HG02678 (cell line): Measurements from ENCODE around the gene METTL4.
A peak's percentile ranks its signal among the peaks of the same experiment; 100 is the strongest.

Source experiments
- ATAC-seq: cut with Tn5 transposase; IDR thresholded peaks from one replicate; pipeline ENCODE4 v1.9.1; 2021; ENCODE audit warnings: mild to moderate bottlenecking, moderate library complexity; ENCODE audit not compliant: unreplicated experiment

The METTL4 gene

DNA sequence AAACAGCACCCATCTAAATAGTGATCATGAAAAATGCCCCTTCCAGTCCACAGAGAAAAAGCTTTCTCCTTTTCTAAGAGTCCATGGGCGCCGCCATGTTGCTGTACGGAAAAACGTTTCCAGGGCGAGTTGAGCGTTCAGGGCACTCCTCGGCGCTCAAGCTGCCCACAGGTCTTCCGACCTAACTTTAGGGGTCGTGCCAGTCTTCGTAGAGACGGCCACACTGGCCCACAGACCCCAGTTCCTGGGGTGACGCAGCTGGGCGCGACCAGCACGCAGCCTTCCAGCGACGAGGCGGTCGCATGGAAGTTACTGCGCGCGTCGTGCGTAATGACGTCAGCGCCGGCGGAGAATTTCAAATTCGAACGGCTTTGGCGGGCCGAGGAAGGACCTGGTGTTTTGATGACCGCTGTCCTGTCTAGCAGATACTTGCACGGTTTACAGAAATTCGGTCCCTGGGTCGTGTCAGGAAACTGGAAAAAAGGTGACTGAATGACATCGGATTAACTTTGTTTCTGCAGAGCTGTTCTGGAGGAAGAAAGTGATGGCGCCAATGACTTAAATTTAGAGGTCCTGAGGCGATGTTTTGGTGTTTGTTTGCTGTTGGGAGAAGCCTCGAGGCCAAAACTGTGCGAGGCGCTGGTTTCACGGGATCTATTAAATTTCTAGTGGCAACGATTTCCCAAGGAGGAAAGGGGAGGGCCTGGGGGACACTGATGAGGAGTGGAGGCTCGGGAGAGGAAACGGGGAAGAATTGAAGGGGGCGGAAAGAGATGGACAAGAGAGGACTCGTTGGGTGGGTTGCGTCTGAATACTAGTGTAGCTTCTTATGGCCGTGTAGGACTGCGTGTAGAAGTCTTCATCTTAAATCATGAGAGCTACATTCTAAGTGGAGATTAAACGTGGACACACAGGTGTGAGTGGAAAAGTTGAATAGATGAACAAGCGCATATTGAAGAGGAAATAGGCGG is at the start of gene METTL4, which contains the start of gene NDC80:
TSS of gene METTL4 (minus strand) at position 306 of the 971 bp plus-strand sequence. CDS start 4,289 bp downstream, outside the sequence.
TSS of gene NDC80 (plus strand) at position 358 of the 971 bp plus-strand sequence. CDS start 1,429 bp downstream, outside the sequence.
- peak; percentile 77 for ATAC-seq

GRCh38 chr18:2618009-2618408 is 46.7 kb upstream of the METTL4 start:
- ATAC-seq: no peak

DNA sequence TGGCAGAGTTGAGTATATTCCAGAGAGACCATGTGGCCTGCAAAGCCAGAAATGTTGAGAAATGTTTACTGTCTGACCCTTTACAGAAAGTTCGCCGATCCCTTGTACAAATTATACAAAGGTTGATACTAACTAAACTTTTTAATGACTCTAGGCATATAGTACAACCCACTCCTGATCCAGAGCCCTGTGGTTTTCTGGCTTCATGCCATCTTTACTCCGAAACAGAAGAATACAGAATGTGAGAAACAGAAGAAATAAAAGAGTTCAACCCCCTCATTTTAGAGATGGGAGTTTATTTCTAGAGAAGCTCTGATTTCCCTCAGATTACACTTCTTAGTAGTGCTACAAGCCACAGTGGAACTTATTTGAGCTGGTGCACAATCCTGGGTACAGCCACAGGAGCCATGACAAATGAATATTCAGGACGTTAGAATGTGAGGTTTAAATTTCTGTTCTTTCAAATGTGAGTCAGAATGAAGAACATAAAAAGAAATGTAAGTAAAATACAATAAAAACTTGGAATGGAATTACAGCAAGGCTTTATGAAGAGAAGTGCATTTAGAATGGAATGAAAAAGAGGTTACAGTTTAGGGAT is 46.2 kb upstream of the METTL4 start:
- ATAC-seq: no peak

- no peak for ATAC-seq
Observed at GRCh38 chr18:2612996-2613395, 41.7 kb upstream of the METTL4 start.

DNA sequence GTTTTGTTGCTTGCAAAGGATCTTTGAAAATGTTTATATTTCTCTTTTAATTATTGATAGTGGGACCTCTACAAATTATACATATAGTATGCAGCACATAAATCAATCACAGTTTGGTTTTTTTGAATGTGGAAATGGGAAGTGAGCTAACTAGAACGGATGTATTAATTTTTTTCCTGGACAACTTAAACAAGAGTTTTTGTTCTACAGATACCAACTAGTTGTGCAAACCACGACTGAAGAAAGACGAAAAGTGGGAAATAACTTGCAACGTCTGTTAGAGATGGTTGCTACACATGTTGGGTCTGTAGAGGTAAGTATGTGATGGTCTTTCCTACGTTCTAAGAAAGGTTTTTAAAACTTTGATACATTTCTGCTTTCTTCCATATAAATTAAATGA is 39.2 kb upstream of the METTL4 start:
- no peak for ATAC-seq

- no peak for ATAC-seq
Observed at GRCh38 chr18:2609604-2610003, 38.3 kb upstream of the METTL4 start.

- ATAC-seq: no peak
Observed at GRCh38 chr18:2606335-2606734, 35.0 kb upstream of the METTL4 start.

- ATAC-seq: no peak
Observed at GRCh38 chr18:2602844-2603243, 31.5 kb upstream of the METTL4 start.

DNA sequence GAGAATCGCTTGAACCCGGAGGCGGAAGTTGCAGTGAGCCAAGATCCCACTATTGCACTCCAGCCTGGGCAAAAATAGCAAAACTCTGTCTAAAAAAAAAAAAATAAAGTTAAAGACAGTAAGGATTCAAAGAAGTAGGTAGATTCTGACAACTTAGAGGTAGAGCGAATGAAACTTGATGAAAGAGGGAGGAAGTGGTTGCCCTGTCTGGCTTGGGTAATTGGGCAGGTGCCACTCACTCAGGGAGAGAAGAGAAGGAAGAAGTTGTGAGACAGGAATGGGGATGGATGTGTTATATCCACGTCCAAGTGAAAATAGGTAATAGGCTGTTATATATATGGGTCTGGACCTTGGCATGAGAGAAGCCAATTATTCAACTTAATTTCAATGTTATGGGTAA is 26.3 kb upstream of the METTL4 start:
- ATAC-seq: no peak

DNA sequence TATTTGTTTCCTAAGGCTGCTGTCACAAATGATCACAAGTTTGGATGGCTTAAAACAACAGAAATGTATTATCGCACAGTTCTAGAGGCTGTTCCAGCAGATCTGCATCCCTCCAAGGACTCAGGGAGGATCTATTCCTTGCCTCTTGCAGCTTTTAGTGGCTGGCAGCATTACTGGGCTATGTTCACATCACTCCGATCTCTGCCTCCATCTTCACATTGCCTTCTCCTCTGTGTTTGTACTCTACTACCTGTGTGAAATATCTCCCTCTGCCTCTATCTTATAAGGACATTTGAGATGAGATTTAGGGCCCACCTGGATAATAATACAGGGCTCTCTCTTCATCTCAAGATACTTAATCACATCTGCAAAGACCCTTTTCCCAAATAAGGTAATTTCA is 19.0 kb upstream of the METTL4 start:
- ATAC-seq: no peak

DNA sequence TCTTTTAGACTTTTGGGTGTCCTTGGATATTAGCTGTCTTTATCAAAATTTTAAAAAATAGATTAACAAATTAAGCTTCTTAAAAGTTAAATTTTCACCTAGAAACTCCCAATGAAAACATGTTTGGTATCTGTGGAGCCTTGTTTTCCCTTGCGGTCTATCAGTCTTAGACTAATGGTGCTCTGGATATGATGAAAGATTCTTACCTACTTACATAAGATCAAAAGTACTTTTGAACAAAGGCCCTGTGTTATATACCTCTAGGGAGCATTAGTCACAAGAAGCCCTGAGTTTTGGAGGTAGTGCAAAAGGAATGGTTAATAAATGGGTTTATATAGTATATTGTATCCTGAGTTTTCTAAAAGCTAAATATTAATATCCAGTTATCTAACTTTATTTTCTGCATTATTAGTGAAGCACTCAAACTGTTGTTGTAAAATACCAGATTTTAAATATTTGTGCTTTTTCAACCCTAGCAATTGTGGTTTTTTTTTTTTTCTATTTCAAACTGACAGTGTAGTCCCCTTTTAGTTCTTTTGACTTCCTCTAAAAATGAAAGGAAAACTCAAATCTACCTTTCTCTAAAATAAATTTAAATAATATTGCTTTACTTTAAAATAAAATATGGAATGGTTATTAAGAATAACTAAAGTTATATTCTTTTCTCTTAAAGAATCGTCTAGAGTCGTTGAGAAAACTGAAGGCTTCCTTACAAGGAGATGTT is 18.2 kb upstream of the METTL4 start:
- no peak for ATAC-seq

- ATAC-seq: no peak
Observed at GRCh38 chr18:2588666-2589344, 17.5 kb upstream of the METTL4 start.

DNA sequence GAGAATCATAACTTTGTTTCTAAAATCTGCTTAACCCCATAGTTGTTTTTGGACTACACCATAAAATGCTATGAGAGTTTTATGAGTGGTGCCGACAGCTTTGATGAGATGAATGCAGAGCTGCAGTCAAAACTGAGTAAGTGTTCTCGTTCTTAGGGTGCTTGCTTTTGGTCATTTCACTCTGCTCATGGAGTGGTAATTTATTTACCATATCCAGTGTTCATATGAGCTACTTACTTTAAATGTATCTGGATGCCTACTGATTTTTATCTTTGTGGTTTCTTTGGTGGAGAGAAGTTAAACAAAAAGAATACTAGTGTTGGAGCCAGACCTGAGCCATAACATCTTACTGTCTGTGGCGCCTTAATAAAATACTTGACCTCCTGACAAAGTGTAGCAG is 16.5 kb upstream of the METTL4 start:
- no peak for ATAC-seq

DNA sequence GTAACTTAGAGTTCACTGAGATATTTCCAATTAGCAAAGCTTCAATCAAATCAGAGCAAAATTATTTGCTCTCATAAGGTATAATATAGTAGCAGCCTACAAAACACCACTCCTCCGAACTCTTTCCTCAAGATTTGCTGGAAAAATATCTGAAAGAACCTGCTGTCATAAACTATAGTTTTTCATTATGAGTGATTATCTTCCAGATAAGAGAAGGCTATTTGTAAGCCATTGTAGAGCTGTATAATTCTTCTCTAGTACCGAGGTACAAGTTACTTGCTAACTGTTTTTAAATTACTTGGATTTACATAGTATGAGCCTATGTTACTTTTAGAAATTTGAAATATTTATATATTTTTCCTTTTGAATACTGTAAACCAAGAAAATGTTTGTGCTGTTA is 2.1 kb upstream of the METTL4 start:
- no peak for ATAC-seq

DNA sequence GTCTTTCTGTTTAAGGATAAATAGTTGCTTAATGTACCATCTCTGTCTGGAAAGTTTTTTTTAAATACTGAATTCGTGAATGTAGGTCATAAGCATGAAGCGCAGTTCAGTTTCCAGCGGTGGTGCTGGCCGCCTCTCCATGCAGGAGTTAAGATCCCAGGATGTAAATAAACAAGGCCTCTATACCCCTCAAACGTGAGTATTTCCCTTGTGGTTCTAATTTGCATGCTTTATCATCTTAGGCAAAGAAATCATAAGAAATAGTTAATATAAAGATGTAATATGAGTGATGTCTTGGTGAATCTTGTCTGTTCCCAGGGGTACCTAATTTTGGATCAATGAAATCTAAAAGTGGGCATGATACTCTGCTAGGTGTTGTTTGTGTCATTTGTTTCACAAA is 1.6 kb upstream of the METTL4 start:
- no peak for ATAC-seq

DNA sequence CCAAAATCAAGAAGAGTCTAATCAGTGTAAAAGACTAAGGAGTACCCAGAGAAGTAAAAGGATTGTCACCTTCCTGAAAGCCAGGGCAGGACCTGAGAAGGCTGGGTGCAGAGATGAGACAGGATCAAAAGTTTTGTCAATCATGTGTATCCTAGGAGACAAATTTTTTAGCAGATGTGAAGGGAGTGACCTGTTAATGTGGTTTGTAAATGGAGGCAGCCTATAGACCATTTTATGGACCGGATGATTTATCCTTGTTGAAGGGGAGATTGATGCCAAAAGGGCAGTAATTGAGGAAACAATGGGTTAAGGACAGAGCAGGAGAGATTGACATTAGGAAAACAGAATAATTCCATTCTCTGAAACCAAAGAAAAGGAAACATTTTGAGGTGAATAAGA is 865 bp upstream of the METTL4 start:
- ATAC-seq: no peak

DNA sequence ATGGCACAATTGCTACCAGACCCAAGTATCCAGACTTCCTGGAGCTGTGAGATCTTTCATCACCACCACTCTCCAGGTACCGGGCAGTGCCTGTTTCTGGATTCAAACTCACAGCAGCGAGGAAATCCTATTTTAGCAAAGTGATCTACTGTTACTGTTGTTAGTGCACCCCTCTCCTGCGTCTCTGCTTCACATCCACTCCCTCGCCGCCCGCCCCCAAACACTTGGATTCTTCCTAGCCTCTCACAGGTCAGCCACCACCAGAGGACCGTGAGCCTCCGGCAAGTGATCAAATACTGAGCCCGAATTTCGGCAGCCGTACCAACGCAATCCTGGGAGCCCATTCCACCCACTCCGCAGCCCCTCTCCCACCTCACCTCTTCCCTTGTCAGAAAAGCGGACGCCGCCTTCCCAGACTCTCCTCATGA is 519 bp downstream of the METTL4 start:
- peak; percentile 49 for ATAC-seq

DNA sequence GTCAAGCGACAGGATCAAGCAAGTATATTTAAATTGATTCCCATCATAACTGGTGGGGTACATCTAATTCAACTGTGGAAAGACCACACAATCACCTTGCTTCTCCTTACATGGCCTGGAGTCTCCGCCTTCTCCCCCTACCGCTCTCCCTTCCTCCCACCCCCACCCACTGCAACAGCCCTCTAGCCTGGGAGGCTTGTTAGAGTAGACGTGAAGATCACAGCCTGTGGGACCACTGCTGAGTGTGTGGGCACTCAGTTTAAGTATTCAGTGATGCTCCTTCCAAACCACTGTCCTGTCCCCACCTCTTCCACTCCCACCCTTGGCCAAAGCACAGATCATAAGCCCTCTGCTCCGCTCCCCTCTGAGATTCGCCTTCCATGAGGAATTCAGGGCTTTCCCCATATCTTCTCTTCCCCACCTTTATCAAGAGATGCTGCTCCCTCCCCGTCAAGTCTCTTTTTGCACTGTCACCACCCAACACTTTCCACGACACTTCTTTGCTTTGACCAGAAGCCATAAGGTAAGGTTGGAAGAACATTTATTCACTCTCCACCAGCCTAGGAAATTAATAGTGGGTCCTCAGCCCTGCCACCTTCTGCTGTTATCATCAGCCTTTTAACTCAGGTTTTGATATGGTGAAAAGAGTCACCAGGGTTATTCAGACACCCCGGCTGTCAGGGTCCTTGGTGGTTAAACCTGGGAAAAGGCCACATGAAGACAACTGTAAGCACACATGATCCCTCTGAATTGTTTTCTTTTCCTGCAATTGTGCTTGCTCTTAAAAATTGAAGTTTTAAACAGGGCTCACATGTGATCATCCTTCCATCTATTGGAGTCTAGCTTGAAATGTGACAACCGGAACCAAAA is 1.7 kb downstream of the METTL4 start:
- ATAC-seq: no peak

GRCh38 chr18:2568605-2569004 is 2.7 kb downstream of the METTL4 start:
- ATAC-seq: no peak

DNA sequence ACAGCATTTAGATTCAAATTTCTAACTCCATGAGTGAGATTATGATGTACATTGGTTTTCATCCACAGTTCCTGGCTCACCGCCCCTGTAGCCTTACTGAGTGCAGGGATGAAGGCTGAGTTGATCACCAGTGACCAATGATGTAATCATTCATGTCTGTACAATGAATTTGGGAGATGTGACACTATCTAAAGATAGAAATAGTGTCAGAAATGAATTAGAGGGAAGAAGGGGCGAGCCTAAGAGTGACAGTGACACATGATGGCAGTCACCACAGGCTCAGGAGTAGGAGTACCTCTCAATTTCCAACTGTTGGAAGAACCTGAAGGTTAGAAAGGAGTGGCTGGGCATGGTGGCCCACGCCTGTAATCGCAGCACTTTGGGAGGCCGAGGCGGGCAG is 3.2 kb downstream of the METTL4 start:
- no peak for ATAC-seq
